ENCODE measurements around the gene UBN2.
A peak's percentile ranks its signal among the peaks of the same experiment; 100 is the strongest.

Gene UBN2

DNA sequence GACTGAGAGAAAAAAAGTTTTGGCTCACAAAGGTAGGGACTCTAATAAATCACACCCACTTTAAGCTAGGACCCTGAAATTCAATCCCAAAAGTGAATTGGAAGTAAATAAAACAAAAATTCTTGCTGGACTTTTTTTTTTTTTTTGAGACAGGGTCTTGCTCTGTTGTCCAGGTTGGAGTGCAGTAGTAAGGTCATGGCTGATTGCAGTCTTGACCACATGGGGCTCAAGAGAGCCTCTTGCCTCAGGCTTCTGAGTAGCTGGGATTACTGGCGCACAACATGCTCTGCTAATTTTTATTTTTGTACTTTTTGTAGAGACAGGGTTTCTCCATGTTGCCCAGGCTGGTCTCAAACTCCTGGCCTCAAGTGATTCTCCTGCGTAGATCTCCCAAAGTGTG, 123.7 kb downstream of the UBN2 start:
- TF ChIP-seq ZNF121 (tag by site-specific recombination; IDR thresholded peaks at IDR 0.05), result peak; percentile 67; the same call in 1 of the 2 replicates
- TF ChIP-seq, protein P1, sequence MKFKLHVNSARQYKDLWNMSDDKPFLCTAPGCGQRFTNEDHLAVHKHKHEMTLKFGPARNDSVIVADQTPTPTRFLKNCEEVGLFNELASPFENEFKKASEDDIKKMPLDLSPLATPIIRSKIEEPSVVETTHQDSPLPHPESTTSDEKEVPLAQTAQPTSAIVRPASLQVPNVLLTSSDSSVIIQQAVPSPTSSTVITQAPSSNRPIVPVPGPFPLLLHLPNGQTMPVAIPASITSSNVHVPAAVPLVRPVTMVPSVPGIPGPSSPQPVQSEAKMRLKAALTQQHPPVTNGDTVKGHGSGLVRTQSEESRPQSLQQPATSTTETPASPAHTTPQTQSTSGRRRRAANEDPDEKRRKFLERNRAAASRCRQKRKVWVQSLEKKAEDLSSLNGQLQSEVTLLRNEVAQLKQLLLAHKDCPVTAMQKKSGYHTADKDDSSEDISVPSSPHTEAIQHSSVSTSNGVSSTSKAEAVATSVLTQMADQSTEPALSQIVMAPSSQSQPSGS (tag by site-specific recombination; IDR thresholded peaks at IDR 0.05; ENCODE audit: low read depth), result no peak
- no peaks in the 10 kb centered on the region for H3K4me1 ChIP-seq (ENCODE audit: control insufficient read depth, insufficient read depth, low read length)
- no peaks in the 10 kb centered on the region for H3K9me3 ChIP-seq (ENCODE audit: control insufficient read depth, insufficient read depth, low read depth, low read length)
- CTCF ChIA-PET, result interaction anchor here (0.6 kb wide), 2 partner anchors 73 to 172 kb away, joined by 3 read pairs; no protein-coding TSS in a partner anchor
- peaks cover 0 to 7% of the 10 kb centered on the region in 2 experiments; a peak in 1 of 3 replicates for H3K36me3 ChIP-seq (ENCODE audit: control insufficient read depth in 2 of 2, insufficient read depth in 1 of 2, low read length in 2 of 2)
- POLR2A ChIA-PET, result no interaction called here
- H3K4me3 ChIP-seq (ENCODE audit: low read depth, low read length), result no peak overlapping the region
- H3K27ac ChIP-seq (ENCODE audit: extremely low read depth, low read depth, low read length), result no peak overlapping the region

DNA sequence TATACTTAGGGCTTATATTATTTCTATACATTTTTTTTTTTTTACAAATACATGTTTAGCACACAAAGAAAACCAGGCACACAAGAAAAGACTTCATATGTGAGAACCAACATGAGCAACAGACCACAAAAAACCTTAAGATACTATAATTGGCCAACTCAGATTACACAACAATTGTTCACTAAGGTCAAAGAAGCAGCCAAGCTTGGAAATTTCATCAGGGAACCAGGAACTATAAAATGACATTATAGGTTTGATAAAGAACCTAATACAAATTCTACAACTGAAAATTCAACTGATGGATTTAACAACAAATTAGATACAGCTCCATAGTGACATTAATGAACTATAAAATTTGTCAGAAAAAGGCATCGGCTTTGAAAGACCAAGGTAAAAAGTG, 124.3 kb downstream of the UBN2 start:
- Histone ChIP-seq H3K9me3 (ENCODE audit: control insufficient read depth, insufficient read depth, low read depth, low read length) (no peaks in the 10 kb centered on the region), H3K36me3 (ENCODE audit: control insufficient read depth in 2 of 2, insufficient read depth in 1 of 2, low read length in 2 of 2) (peaks cover 0 to 7% of the 10 kb centered on the region in 2 experiments; a peak in 1 of 3 replicates), H3K4me3 (ENCODE audit: low read depth, low read length) (no peak overlapping the region), H3K27ac (ENCODE audit: extremely low read depth, low read depth, low read length) (no peak overlapping the region), H3K4me1 (ENCODE audit: control insufficient read depth, insufficient read depth, low read length) (no peaks in the 10 kb centered on the region)
- no peak for TF ChIP-seq ZNF791 (tag by site-specific recombination; IDR thresholded peaks at IDR 0.05)
- peak; percentile 40; the same call in 1 of the 2 replicates for TF ChIP-seq FEZF1 (tag by site-specific recombination; IDR thresholded peaks at IDR 0.05)
- TF ChIP-seq, protein P2, sequence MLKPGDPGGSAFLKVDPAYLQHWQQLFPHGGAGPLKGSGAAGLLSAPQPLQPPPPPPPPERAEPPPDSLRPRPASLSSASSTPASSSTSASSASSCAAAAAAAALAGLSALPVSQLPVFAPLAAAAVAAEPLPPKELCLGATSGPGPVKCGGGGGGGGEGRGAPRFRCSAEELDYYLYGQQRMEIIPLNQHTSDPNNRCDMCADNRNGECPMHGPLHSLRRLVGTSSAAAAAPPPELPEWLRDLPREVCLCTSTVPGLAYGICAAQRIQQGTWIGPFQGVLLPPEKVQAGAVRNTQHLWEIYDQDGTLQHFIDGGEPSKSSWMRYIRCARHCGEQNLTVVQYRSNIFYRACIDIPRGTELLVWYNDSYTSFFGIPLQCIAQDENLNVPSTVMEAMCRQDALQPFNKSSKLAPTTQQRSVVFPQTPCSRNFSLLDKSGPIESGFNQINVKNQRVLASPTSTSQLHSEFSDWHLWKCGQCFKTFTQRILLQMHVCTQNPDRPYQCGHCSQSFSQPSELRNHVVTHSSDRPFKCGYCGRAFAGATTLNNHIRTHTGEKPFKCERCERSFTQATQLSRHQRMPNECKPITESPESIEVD (tag by site-specific recombination; IDR thresholded peaks at IDR 0.05), result 0 out of 2 replicates have a peak, but pooled peaks have one; percentile 18
- POLR2A ChIA-PET, result no interaction called here
- CTCF ChIA-PET, result interaction anchor here (0.6 kb wide), 1 partner anchor 290 kb away, joined by 5 read pairs; no protein-coding TSS in a partner anchor
